ENCODE measurements around the gene CHD5. TPM values are rescaled to one million over a fixed set of nuclear protein-coding genes. Genes with fewer than 3 reads are reported as not detected.

Gene CHD5
- polyA plus RNA-seq, 2 of the 4 experiments (the other 2 are of a cell fraction), result 0.21 to 0.66 TPM

DNA sequence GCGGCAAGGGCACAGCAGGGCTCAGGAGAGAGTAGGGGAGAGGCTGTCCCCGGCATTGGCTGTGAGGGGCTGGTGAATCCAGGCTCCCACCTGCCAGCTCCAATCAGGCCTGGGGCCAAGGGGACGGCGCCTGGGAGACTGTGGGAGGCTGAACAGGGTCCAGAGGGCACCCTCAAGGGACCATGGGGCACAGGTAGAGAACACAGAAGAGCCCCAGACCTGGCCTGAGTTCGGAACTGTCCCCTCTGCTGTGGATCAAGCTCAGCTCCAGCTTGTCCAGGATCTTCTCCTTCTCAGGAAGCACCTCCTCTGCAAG is 67.5 kb downstream of the CHD5 start:
- Histone ChIP-seq H3K27ac (no peak overlapping the region), H3K4me1 (no peaks in the 10 kb centered on the region), H3K9me3 (peaks cover 6% of the 10 kb centered on the region; the same call in 1 of the 3 replicates), H3K4me3 (no peak overlapping the region), H3K4me2 (no peak overlapping the region)
- FAIRE-seq, result no peak
- ChIA-PET CTCF (interaction anchor here (0.7 to 1.8 kb wide), 4 partner anchors 13 to 132 kb away, joined by 3 to 9 read pairs (median 3); no protein-coding TSS in a partner anchor), POLR2A (no interaction called here)
- WGBS (ENCODE audit: missing lambda C conversion rate), result 43% methylated on average over 5 of the region's 5 CpGs
- no peak for ATAC-seq
- no peak for DNase-seq (ENCODE audit: low read depth in 1 of 2, low spot score in 1 of 2)
- TF ChIP-seq SREBF2 (IDR thresholded peaks at IDR 0.05) (no peak), EHMT2 (IDR thresholded peaks at IDR 0.05; ENCODE audit: low read depth) (no peak), FOSL2 (IDR thresholded peaks at IDR 0.05) (no peak), FOSL2 (CRISPR knock-in tag; IDR thresholded peaks at IDR 0.05) (no peak), RCOR1 (IDR thresholded peaks at IDR 0.05; ENCODE audit: low read depth, low read length) (no peak), HDAC2 (IDR thresholded peaks at IDR 0.05) (no peak), PHF8 (IDR thresholded peaks at IDR 0.05; ENCODE audit: borderline replicate concordance, low read depth) (no peak), KDM1A (IDR thresholded peaks at IDR 0.05; ENCODE audit: low read depth) (no peak), MAFK (IDR thresholded peaks at IDR 0.05; ENCODE audit: partially characterized antibody) (no peak), GATA3 (IDR thresholded peaks at IDR 0.05; ENCODE audit: borderline replicate concordance) (no peak), ZSCAN20 (CRISPR knock-in tag; IDR thresholded peaks at IDR 0.05) (no peak), TFCP2L1 (CRISPR knock-in tag; IDR thresholded peaks at IDR 0.05) (no peak), NFE2L2 (conservative IDR thresholded peaks at IDR 0.05; ENCODE audit: low read length) (no peak), MAZ (IDR thresholded peaks at IDR 0.05; ENCODE audit: borderline replicate concordance, low read depth, low read length) (no peak), HEYL (CRISPR knock-in tag; IDR thresholded peaks at IDR 0.05) (no peak), FOXS1 (CRISPR knock-in tag; IDR thresholded peaks at IDR 0.05) (no peak), POLR2A (IDR thresholded peaks at IDR 0.05; ENCODE audit: low read length) (no peak)
- TF ChIP-seq, protein P1, sequence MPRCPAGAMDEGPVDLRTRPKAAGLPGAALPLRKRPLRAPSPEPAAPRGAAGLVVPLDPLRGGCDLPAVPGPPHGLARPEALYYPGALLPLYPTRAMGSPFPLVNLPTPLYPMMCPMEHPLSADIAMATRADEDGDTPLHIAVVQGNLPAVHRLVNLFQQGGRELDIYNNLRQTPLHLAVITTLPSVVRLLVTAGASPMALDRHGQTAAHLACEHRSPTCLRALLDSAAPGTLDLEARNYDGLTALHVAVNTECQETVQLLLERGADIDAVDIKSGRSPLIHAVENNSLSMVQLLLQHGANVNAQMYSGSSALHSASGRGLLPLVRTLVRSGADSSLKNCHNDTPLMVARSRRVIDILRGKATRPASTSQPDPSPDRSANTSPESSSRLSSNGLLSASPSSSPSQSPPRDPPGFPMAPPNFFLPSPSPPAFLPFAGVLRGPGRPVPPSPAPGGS (IDR thresholded peaks at IDR 0.05), result no peak
- TF ChIP-seq, protein P2, sequence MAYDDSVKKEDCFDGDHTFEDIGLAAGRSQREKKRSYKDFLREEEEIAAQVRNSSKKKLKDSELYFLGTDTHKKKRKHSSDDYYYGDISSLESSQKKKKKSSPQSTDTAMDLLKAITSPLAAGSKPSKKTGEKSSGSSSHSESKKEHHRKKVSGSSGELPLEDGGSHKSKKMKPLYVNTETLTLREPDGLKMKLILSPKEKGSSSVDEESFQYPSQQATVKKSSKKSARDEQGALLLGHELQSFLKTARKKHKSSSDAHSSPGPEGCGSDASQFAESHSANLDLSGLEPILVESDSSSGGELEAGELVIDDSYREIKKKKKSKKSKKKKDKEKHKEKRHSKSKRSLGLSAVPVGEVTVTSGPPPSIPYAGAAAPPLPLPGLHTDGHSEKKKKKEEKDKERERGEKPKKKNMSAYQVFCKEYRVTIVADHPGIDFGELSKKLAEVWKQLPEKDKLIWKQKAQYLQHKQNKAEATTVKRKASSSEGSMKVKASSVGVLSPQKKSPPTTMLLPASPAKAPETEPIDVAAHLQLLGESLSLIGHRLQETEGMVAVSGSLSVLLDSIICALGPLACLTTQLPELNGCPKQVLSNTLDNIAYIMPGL (CRISPR knock-in tag; IDR thresholded peaks at IDR 0.05; ENCODE audit: borderline replicate concordance), result no peak

DNA sequence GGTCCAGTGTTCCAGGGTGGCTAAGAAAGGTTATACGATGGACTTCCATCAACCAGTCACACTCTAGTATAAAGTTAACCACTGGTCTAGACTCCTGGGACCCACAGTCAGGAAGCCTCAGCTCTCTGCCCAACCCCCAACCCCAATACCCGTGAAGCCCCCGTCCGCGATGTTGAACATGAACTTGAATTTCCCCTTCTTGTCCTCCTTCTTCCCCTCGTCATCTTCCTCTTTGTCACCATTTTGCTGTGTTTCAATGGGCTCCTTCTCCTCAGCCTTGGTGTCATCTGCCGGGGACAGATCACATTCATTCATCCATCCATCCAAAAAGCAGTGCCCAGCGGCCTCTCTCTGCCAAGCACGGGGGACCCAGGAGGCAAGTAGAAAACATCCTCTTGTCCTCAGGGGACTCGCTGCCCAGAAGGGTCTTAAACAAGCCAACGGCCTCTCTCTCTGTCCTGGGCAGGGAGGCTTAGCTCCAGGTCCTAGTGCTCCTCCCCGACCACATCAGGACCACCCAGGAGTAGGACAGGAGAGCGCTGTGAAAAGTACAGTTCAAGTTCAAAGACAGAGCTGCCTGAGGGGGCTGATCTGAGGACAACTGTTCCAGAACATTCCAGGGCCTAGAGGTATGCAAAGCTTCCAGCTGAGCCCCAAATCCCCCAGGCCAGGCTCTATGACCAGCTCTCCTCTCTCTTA is 68.0 kb downstream of the CHD5 start:
- Histone ChIP-seq H3K4me1 (no peaks in the 10 kb centered on the region), H3K4me2 (no peak overlapping the region), H3K27ac (no peak overlapping the region), H3K9me3 (peaks cover 6% of the 10 kb centered on the region; the same call in 1 of the 3 replicates), H3K4me3 (no peak overlapping the region)
- FAIRE-seq, result no peak
- no peak for ATAC-seq
- WGBS (ENCODE audit: missing lambda C conversion rate), result 58% methylated on average over 12 of the region's 13 CpGs
- DNase-seq (ENCODE audit: low read depth in 1 of 2, low spot score in 1 of 2), result no peak
- ChIA-PET CTCF (interaction anchor here (0.6 to 1.8 kb wide), 4 partner anchors 36 to 151 kb away, joined by 3 to 9 read pairs (median 4); no protein-coding TSS in a partner anchor), POLR2A (no interaction called here)
- TF ChIP-seq ESRRA (IDR thresholded peaks at IDR 0.05; ENCODE audit: borderline replicate concordance, low read length) (no peak), GATA3 (IDR thresholded peaks at IDR 0.05; ENCODE audit: borderline replicate concordance) (no peak), TP53 (CRISPR knock-in tag; IDR thresholded peaks at IDR 0.05) (no peak), NR3C1 (IDR thresholded peaks at IDR 0.05) (no peak), ZNF302 (CRISPR knock-in tag; IDR thresholded peaks at IDR 0.05) (no peak), CBX8 (IDR thresholded peaks at IDR 0.05) (no peak), EP300 (IDR thresholded peaks at IDR 0.05) (no peak), FOSB (CRISPR knock-in tag; IDR thresholded peaks at IDR 0.05) (no peak), SREBF2 (IDR thresholded peaks at IDR 0.05) (no peak)
- TF ChIP-seq, protein P3, sequence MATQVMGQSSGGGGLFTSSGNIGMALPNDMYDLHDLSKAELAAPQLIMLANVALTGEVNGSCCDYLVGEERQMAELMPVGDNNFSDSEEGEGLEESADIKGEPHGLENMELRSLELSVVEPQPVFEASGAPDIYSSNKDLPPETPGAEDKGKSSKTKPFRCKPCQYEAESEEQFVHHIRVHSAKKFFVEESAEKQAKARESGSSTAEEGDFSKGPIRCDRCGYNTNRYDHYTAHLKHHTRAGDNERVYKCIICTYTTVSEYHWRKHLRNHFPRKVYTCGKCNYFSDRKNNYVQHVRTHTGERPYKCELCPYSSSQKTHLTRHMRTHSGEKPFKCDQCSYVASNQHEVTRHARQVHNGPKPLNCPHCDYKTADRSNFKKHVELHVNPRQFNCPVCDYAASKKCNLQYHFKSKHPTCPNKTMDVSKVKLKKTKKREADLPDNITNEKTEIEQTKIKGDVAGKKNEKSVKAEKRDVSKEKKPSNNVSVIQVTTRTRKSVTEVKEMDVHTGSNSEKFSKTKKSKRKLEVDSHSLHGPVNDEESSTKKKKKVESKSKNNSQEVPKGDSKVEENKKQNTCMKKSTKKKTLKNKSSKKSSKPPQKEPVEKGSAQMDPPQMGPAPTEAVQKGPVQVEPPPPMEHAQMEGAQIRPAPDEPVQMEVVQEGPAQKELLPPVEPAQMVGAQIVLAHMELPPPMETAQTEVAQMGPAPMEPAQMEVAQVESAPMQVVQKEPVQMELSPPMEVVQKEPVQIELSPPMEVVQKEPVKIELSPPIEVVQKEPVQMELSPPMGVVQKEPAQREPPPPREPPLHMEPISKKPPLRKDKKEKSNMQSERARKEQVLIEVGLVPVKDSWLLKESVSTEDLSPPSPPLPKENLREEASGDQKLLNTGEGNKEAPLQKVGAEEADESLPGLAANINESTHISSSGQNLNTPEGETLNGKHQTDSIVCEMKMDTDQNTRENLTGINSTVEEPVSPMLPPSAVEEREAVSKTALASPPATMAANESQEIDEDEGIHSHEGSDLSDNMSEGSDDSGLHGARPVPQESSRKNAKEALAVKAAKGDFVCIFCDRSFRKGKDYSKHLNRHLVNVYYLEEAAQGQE (IDR thresholded peaks at IDR 0.05), result no peak
- TF ChIP-seq, protein P1 (IDR thresholded peaks at IDR 0.05), result no peak
- TF ChIP-seq, protein P4, sequence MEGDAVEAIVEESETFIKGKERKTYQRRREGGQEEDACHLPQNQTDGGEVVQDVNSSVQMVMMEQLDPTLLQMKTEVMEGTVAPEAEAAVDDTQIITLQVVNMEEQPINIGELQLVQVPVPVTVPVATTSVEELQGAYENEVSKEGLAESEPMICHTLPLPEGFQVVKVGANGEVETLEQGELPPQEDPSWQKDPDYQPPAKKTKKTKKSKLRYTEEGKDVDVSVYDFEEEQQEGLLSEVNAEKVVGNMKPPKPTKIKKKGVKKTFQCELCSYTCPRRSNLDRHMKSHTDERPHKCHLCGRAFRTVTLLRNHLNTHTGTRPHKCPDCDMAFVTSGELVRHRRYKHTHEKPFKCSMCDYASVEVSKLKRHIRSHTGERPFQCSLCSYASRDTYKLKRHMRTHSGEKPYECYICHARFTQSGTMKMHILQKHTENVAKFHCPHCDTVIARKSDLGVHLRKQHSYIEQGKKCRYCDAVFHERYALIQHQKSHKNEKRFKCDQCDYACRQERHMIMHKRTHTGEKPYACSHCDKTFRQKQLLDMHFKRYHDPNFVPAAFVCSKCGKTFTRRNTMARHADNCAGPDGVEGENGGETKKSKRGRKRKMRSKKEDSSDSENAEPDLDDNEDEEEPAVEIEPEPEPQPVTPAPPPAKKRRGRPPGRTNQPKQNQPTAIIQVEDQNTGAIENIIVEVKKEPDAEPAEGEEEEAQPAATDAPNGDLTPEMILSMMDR (IDR thresholded peaks at IDR 0.05), result no peak
- TF ChIP-seq, protein P5, sequence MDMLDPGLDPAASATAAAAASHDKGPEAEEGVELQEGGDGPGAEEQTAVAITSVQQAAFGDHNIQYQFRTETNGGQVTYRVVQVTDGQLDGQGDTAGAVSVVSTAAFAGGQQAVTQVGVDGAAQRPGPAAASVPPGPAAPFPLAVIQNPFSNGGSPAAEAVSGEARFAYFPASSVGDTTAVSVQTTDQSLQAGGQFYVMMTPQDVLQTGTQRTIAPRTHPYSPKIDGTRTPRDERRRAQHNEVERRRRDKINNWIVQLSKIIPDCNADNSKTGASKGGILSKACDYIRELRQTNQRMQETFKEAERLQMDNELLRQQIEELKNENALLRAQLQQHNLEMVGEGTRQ (IDR thresholded peaks at IDR 0.05), result no peak
